ENCODE measurements around the gene POLR3C. TPM values are rescaled to one million over a fixed set of nuclear protein-coding genes. Genes with fewer than 3 reads are reported as not detected.

Gene POLR3C
- total RNA-seq, 1 donor from 2014 or later = 14.9 TPM

DNA sequence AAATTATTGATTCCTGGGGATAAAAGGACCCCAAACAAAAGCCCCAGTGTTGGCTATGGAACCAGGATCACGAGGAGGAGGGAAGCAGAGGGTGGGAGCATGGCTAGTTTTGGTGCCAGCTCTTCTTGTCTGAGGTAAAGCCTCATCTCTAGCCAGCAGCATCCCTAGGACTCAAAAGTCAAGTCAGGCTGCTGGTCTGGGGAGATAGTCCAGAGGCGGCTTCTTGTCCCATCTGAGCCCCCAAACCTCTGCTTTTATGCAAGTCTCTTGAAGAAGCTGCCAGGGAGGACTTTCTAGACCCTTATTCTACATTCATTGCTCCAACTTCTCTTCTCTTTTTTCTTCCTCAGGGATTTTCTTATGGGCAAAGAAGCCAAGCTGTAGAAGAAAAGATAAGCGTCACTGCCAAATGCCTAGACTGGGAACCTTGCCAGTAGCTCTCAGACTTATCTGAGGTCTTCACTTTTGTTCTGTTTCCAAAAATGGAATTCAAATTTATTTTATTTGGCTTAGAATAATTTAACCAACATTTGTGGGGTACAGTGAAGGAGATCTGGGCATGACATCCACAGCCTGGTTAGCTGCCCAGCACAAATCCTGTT lies 68.6 kb downstream of the POLR3C start:
- intact Hi-C loops (cut with micrococcal nuclease) = no loop called here
- peak; percentile 23 for ATAC-seq
- DNase-seq = no peak

DNA sequence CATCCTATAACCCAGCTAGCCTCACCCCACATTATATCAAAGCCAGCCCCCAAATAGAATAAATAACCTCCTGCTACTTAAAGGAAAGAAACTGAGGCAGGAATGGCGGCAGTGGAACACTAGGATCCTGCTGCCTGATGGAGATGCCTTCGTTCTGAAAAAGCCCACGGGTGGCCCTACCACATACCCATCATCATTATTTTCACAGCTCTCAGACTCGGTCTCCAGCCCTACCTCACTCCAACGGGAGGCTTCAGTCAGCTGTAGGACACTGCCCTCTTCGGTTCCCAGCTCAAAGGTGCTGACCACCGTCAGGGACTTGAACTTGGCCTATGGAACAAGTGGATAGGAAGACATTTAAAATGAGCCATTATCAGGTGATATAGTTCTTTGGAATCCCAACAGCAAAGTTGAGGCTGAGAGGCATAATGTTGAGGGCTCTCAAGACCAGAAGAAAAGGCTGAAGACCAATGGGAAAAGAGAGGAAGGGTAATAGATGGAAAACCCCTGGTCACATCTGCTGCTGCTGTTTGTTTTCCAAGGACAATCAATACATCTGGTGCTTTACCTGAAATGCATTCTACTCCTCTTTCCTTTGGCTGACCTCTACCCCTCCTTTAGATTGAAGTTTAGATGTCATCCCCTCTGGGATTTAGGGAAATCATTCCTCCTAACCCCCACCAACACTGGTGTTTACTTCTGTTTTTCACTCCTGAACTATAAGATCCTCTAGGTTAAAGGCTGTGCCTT lies 69.5 kb downstream of the POLR3C start:
- no peak for ATAC-seq
- DNase-seq = no peak
- intact Hi-C loops (cut with micrococcal nuclease) = no loop called here

Small RNAs within 50 kb of the gene (microRNA-seq; reads per million reads assigned to microRNA genes)
- not detected for gene MIR6736 (ENCODE audit: borderline number of aligned reads)

Other genes starting within 250 kb of the POLR3C start
- gene GPR89A, start 216.2 kb upstream of the POLR3C start, total RNA-seq = 10.6 TPM
- not detected for gene PDZK1, start 116.8 kb upstream of the POLR3C start, total RNA-seq
- gene CD160, start 104.7 kb upstream of the POLR3C start, total RNA-seq = 0.37 TPM
- 48.2 TPM for gene RNF115, start 105 bp upstream of the POLR3C start, total RNA-seq
- gene NUDT17, start 21.4 kb downstream of the POLR3C start, total RNA-seq = 3.4 TPM
- 13.3 TPM for gene PIAS3, start 34.9 kb downstream of the POLR3C start, total RNA-seq
- gene ANKRD35, start 61.7 kb downstream of the POLR3C start, total RNA-seq = 1.1 TPM
- 0.82 TPM for gene ITGA10, start 85.8 kb downstream of the POLR3C start, total RNA-seq
- 23.8 TPM for gene PEX11B, start 94.5 kb downstream of the POLR3C start, total RNA-seq
- gene RBM8A, start 103.3 kb downstream of the POLR3C start, total RNA-seq = 57.7 TPM
- gene LIX1L, start 133.8 kb downstream of the POLR3C start, total RNA-seq = 25.2 TPM
- 0.52 TPM for gene ANKRD34A, start 140.4 kb downstream of the POLR3C start, total RNA-seq
- 44.0 TPM for gene POLR3GL, start 140.5 kb downstream of the POLR3C start, total RNA-seq
- gene TXNIP, start 172.4 kb downstream of the POLR3C start, total RNA-seq = 954 TPM
- gene HJV, start 197.5 kb downstream of the POLR3C start, total RNA-seq = 71.9 TPM

Data from left ventricle myocardium superior (tissue), 1 donor.